Measurements from ENCODE around the gene GPR176.

DNA sequence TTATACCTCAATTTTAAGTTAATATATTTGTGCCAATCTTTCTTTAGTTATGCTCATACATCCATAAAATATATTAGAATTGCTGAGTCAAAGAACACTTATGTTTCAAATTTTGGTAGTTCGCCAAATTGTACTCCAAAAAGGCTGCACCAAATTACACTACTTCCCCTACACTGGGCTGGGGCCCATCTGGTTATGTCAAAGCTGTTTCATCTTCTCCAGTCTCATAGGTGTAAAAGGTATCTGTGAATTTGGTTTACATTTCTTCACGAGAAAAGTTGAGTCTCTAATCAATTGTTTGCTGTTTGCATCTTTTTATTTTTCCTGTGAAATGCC is 138.1 kb downstream of the GPR176 start:
- no peak for TF ChIP-seq TAF1 (IDR thresholded peaks at IDR 0.05; ENCODE audit: low read depth)
- no peak for TF ChIP-seq EZH2 (IDR thresholded peaks at IDR 0.05; ENCODE audit: borderline replicate concordance, insufficient read depth, low read length, poor library complexity, severe bottlenecking)
